Endometrial microvascular endothelial cells (primary cell): ENCODE measurements around the gene PRPF6. TPM values are rescaled to one million over a fixed set of nuclear protein-coding genes. Genes with fewer than 3 reads are reported as not detected.

Experiments
- in situ Hi-C: cut with HindIII; loops from 2 replicates; pipeline ENCODE4 v1.10.0; 2017; ENCODE audit warnings: low sequenced_read_pairs, low pct_unique_long_range_greater_than_20kb; ENCODE audit errors: inconsistent ontology term
- total RNA-seq: library from RNA; depleted of rRNA; stranded (reverse); fragments of >200 nt; gene quantifications from one replicate; pipeline ENCODE4 v1.2.3, GENCODE V29; 2015; ENCODE audit errors: inconsistent ontology term

PRPF6 gene
- total RNA-seq, 1 donor from 2014 or later, result 46.9 TPM

DNA sequence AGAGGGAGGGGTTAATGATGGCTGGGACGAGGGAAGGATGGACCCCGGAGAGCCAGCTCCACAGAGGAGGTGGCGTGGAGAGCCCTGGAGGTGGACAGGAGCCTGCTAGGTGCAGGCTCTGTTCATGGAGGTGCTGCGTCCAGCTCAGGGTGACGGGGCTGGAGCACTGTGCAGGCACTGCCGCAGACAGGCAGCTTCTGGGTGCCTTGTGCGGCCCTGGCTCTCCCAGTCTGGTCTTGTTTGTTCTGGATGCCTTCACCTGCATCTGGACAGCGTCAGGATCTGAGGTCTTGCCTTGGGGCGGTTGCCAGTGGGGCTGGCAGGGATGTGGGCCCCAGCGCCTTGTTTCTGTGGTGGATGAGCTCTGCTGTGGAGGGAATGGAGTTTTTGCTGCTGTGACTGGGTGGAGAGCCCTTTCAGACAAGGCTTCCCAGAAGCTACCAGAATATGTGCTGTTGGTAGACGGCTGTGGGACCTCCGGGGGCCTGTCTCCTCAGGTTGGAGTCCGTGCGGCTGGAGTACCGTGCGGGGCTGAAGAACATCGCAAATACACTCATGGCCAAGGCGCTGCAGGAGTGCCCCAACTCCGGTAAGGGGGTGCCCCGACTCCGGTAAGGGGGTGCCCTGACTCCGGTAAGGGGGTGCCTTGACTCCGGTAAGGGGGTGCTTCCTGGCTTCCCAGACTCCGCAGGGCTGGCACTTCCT is 47.2 kb downstream of the PRPF6 start:
- in situ Hi-C loops, result no loop called here

DNA sequence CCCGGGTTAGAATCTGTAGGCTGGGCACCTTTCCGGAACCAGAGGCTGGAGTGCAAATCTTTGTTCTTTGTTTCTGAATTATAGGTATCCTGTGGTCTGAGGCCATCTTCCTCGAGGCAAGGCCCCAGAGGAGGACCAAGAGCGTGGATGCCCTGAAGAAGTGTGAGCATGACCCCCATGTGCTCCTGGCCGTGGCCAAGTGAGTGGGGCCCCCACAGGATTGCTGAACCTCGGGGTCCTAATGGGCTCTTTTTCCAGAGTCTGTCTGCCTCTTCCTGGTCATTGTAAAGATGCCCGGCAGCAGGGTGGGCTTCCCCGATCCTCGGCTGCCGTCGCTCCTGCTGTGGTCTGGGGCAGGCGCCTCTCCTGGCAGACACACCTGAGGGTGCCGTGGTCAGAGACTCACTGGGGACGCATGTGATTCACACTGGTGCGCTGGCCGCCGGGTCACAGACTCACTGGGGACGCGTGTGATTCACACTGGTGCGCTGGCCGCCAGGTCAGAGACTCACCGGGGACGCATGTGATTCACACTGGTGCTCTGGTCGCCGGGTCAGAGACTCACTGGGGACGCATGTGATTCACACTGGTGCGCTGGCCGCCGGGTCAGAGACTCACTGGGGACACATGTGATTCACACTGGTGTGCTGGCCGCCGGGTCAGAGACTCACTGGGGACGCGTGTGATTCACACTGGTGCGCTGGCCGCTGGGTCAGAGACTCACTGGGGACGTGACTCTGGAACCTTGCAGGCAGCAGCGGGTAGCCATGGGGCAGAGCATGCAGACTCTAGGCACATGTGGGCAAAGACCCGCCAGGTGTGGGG is 48.6 kb downstream of the PRPF6 start:
- in situ Hi-C loops, result no loop called here

DNA sequence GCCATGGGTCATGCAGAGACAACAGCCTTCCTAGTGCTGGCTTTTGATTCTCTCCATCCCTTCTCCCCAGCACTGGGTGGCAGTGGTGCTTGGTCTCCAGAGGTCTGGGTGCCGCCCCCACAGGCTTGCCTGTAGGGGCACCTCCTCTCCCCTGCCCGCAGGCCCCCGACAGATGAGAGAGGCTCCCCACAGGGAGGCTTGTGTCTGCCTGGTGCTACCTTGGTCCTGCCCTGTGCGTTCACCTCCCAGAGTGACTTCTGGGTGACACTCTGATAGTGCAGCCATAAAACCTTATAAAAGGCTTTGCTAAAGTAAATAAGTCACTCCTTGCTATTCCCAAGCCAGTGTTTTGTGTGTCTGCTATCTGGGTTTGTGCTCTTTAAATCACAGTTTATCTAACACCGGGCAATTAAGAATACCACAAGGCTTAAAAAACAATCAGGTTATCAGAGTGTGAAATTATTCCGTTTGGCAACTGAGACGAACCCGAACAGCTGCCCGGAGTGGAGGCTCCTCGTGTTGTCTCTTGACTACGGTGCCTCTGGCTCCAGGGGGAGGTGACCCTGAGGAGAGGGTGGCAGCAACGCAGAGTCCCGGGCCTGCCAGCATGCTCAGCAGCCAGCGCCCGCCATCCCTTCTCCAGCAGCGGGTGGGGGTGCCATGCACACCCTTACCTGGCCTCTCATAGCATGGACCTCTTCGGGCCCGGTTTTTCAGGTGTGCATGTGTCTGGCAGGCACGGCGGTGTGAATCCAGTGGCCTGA is 49.6 kb downstream of the PRPF6 start:
- in situ Hi-C loops, result no loop called here

DNA sequence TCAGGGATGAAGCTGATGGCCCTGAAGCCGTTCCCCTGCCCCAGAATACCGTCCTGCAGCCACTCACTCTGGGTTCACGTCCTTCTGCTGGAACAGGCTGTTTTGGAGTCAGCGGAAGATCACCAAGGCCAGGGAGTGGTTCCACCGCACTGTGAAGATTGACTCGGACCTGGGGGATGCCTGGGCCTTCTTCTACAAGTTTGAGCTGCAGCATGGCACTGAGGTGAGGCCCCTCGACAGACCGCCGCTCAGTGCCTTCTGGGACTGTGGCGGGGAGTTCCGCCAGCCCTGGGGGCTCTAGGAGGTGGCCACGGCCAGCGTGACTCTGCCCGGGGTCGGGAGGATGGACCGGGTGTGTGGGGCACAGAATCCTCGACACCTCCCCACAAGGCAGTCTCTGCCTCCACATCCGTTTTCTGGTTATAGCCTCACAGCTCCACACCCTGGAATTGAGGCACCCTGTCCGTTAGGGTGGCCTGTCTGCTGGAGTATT is 50.9 kb downstream of the PRPF6 start:
- in situ Hi-C loops, result no loop called here

DNA sequence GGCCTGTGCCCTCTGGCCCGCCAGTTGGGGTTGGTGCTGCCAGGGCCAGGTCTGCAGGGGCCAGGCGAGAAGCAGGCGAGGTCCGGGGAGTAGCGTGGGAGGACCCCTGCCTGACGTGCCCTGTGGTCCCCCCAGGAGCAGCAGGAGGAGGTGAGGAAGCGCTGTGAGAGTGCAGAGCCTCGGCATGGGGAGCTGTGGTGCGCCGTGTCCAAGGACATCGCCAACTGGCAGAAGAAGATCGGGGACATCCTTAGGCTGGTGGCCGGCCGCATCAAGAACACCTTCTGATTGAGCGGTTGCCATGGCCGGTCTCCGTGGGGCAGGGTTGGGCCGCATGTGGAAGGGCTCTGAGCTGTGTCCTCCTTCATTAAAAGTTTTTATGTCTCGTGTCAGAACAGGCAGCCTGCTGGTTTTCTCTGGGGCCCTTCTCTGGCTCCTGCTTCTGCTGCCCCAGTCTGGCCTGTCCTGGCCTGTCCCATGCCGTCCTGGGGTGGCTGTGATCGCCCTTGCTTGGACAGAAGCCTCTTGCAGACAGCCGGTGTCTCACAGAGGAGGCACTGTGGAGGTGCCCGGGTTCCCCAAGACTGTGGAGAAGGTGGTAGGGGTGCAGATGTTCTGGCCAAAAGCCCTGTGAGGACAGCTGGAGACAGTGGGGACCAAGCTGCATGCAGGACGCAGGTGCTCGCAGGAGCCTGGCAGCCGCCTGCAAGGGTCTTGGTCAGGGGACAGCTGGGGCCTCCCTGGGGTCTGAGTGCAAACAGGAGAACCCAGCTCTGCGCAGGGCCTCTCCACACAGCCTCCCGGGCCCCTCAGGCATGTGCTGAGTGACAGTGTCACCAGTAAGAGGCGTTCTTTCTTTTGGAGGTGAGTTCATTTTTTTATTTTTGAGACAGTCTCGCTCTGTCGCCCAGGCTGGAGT is 52.0 kb downstream of the PRPF6 start:
- in situ Hi-C loops, result no loop called here

DNA sequence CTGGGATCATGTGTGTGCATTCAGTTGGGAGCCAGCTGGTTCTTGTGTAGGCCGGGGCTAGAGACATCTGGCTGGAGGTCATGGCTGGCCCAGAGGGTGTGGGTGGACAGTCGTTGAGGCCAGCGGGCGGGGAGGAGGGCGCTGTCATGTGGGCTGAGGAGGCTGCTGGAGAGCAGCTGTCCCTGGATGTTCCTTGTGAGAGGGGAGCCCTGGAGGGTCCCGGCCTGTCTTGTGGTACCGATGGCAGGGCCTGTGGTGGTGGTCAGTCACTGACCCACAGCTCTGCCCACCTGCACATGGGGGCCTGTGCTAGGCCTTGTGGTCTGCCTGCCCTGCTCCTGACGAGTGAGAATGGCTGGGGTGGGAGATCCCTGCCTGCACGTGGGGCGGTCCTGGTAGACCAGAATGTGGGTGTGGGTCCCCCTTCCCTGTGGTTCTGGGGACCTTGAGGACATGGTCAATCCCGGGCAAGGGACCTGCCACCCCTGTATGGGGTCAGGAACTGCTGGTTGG is 53.1 kb downstream of the PRPF6 start:
- in situ Hi-C loops, result no loop called here

DNA sequence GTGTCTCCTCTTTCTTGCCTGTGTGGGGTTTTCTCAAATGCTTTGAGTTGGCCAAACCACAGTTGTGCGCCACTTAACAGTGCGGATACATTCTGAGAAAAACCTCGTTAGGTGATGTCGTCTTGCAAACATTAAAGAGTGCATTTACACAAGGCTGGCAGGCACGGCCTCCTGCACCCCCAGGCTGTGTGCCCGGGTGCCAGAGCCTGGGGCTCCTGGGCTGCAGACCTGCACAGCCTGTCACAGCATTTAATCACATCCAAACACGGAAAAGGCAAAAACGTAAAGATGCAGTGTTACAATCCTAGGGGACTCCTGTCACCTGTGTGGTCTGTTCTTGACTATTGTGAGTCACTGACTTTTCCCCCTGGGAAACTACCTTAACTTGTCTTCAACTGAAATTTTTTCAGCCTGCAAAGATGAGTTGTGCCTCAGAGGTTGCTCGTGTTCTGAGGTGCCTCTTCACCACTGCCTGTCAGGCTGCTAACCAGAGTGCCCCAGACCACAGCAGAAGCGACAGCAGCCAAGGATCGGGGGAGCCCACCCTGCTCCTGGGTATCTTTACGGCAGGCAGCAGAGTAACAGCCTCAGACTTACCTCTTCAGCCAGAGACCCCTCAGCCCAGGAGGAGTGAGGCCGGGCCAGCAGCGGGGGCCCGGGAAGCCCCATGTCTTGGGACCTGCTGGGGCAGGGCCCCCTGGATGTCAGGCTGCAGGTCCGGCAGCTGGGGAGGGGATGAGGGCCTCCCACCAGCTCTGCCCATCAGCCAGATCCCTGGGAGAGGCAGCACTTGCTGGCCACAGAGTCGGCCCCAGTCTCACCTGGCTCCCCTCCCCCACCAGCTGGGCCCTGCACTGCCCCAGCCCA is 54.4 kb downstream of the PRPF6 start:
- in situ Hi-C loops, result no loop called here

DNA sequence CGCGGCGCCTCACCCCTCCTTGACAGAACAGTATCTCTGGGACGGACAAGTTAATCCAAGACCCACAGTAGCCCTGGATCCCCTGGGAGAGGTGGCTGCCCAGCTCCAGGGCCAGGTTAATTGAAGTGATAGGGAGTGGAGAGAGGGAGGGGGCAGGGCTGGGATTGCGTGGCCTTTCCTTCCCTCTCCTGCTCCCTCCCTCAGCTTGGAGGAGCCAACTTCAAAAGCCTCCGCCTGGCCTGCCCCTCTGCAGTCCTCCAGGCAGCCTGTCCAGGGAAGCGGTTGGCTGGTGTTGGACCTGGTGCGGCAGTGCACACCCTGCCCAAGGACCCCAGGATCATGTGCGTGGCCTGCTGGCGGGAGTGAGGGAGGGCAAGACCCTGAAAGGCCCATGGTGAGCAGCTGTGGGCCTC is 55.0 kb downstream of the PRPF6 start, which contains the start of gene C20orf204:
TSS of gene C20orf204 (plus strand) at position 250 of the 413 bp plus-strand sequence. CDS start at position 392, 142 bp downstream.
- in situ Hi-C loops, result no loop called here

DNA sequence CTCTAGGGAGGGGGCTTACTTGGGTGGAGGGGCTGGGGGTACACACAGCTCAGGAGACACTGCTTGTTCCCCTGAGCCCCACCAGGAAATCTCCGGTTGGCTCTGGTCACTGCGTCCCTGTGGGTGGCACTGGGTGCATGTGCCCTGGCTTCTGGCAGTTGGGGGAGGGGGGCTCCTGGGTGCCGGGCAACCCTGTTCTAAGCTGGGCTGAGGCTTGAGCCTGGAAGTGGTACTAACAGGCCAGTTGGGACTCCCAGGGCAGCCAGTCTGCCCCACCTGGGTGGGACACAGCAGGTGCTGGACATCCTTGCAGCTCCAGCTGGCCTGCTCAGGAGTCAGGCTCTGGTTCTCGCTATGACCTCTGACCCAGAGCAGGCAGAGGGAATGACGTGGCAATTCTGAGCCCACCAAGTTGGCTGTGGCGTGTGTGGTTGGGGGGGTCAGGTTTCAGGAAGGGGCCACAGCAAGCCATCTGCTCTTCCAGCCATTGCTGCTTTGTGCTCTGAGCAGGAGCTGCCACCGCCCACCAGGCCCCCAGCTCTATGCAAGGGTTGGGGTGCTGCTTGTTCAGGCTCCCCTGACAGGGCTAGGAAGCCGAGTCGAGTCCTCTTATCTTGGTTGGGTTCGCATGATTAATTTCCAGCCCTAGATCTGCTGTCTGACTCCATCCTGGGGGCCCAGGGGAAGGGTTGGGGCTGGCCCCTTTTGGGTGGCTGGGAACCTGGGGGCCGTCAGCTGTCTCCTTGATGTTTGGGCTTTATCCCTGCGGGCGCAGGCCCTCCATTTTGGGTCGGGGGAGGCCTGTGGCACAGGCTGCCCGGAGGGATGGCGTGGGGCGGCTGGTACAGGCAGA is 55.6 kb downstream of the PRPF6 start:
- in situ Hi-C loops, result no loop called here

DNA sequence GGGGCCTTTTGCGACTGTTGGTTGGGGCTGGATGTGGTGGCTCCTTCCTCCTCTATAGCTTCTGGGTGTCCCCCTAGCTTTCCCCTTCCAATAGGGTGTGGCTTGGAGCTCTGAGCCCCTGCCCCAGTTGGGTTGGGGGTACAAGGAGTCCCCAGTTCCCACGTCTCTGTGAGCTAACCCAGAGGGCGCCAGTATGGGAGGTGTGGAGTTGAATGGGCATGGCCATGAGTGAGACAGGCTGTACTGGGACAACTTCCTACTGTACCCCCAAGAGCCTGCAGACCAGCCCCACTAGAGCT is 56.2 kb downstream of the PRPF6 start:
- in situ Hi-C loops, result no loop called here

DNA sequence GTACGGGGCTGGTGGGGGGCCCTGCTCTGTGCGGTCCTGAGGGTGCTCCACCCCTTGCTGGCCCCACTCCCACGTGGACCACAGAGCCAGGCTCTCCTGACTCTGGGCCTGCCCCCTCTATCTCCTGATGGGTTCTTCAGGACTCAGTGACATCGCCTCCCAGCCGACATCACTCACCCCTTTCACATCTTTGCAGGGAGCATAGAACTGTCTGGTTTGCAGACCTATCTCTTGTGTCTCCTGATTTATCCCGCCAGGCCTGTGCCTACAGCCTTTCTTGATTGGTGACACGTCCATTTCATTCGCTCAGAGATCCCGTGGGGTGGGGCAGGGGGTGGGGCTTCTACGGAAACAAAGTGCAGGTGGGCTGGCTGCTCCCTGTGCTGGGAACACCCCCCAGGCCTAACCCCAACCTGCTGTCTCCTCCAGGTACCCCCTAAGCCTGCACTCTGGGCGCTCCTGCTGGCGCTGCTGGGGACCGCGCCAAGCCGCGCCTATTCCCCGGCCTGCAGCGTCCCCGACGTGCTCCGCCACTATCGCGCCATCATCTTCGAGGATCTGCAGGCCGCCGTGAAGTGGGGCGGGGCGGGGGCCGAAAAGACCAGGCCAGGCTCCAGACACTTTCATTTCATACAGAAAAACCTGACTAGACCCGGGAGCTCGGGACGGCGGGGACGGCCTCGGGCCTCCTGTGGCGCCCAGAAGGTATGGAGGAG is 56.7 kb downstream of the PRPF6 start:
- in situ Hi-C loops, result no loop called here

DNA sequence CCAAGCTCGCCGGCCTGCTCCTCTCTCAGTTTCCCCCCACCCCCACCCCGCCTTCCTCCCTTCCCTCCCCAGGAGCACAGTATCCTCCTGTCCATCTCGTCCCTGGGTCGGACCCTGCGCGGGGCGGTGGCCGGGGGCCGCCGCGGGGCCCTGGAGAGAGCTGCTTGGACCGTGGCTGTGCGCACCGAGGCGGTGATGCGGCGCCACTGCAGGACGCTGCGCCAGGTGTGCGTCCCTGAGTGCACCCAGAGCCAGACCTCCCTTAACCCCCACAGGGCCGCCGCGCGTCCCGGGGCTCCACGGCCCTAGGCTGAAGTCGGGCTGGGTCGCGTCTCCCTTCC is 57.3 kb downstream of the PRPF6 start:
- in situ Hi-C loops, result no loop called here

DNA sequence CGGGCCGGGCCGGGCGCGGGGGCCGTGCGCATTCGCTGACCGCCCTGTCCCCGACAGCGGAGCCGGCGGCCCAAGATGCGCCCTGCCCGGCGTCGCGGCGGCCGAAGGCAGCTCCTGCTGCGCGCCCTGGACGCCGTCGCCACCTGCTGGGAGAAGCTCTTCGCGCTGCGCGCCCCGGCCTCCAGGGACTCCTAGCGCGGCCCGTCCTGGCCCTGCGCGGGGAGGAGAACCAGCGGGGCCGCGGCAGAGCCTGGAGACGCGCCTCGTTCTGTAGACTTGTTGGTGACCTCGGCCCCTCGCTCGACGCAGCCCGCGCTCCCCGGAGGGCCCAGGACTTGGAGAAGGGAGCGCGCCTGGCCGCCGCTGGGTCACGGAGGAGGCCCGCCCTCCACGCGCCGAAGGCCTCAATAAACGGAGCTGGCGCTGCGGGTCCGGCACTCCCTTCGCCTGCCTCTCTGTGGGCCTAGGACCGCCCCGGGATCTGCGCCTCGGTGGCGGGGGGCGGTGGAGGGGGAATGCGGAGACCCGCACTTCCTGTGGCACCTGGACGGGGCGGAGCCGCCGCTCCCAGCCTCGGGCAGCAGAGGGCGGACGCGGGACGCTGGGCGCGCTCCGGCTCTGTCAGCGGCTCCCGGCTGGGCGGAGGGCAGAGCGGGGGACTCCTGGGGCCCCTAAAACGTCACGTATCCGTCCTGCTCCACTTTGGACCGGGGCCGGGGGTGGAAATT is 57.8 kb downstream of the PRPF6 start:
- in situ Hi-C loops, result no loop called here

DNA sequence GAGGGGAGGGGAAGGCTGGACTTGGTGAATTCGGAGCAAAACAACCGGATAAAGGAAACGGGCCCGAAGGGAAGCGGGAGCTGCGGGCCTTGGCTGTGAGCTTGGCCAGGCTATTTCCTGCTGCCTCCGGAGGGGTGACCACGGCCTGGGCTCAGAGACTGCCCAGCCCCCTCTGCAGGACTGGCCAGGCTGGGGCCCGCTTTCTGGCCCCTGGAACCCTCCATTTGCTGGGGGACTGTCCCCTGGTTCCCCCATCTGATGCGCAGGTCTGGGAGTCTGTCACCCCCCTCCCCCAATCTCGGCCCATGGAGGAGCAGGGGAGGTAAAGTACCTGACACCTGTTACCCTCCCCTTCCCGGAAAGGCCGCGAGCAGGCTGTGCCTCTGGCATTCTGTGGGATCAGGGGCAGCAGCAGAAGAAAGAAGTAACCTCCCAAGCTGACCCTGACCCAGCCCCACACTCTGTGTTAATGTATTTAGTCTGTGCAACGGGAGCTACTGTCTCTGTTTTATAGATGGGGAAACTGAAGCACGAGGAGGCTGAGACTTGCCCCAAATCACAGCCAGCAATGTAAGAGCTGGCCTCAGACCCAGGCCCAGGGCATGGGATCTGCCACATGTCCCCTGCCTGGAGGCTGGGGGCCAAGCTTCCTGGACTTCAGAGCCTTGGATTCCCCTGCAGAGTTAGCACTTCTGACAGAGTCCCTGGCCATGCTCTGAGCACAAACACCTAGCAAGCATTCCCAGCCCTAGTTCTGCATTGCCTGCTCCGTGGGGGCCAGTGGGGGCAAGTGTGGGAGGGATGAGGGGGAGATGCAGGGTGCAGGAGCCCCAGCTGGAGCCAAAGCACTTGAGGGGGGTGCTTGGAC is 58.6 kb downstream of the PRPF6 start:
- in situ Hi-C loops, result no loop called here
